ENCODE results near the gene NAV2. TPM values are rescaled to one million over a fixed set of nuclear protein-coding genes. Genes with fewer than 3 reads are reported as not detected.

Gene NAV2
- total RNA-seq, 2 donors from 2014 or later, result 0.37 to 0.58 TPM

DNA sequence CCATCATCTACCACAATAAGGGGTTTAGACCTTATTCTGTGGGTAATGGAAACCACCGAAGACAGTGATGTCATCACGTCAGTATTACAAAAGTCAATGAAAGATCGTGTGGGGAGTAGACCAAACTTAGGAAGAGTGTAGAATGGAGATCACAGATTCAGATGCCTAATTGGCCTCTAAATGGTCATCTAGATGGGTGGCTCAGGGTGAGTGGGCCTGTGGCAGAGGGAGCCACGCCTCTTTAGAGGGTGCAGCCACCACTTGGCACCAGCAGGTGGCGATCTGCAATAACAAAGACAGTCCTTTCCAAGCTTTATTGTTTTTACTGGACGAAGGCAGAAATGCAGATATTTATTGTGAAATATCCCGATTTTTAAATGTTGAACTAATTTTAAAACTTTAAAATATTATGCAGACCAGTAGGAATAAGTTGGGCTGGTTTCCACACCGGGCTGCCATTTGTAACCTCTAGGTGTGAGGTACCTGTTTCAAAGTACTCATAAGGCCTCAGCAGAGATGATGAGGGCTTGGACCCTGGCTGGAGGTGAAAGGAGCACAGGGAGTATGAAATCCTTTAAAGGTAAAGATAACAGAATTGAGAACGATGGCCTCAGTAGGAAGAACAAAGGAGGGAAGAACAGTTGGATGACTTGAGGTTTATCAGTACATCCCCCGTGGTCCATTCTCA, 225.7 kb downstream of the NAV2 start:
- Mint-ChIP-seq H3K9me3 (no peaks in the 10 kb centered on the region), H3K27ac (no peak overlapping the region), H3K4me3 (no peak overlapping the region), H3K27me3 (no peaks in the 10 kb centered on the region), H3K4me1 (no peaks in the 10 kb centered on the region), H3K36me3 (ENCODE audit: low read depth) (no peaks in the 10 kb centered on the region)
- ATAC-seq (replicated peaks), result peak; percentile 58

- H3K9me3 Mint-ChIP-seq, result no peaks in the 10 kb centered on the region
- no peaks in the 10 kb centered on the region for H3K4me1 Mint-ChIP-seq
- no peaks in the 10 kb centered on the region for H3K36me3 Mint-ChIP-seq (ENCODE audit: low read depth)
- no peak overlapping the region for H3K27ac Mint-ChIP-seq
- H3K4me3 Mint-ChIP-seq, result no peak overlapping the region
- ATAC-seq (replicated peaks), result no peak
- H3K27me3 Mint-ChIP-seq, result no peaks in the 10 kb centered on the region
Observed at GRCh38 chr11:19938866-19939265, 226.2 kb downstream of the NAV2 start.

DNA sequence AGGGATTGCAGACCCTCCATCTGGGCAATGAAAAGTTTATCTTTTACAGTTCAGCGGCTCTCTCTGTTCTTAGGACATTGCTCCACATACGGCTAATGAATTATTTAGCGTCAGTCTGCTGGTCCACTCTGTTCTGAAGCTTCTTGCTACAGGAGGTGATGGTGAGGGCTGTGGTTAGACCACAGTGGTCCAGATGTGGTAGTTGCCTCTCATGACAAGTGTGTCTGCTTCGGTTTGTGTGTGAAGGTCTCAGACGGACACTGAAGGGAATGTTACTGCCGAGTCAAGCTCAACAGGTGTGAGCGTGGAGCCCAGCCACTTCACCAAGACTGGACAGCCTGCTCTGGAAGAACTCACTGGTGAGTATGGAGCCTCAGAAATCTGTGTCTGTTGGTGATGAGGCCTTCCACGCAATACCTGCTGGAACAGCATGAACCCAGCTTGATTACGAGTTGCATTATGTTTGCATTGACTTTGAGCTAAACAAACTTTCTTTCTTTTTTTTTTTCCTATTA, 226.8 kb downstream of the NAV2 start:
- H3K4me3 Mint-ChIP-seq, result no peak overlapping the region

GRCh38 chr11:19940831-19941230, 228.2 kb downstream of the NAV2 start:
- H3K27me3 Mint-ChIP-seq, result peaks cover 10% of the 10 kb centered on the region
- H3K9me3 Mint-ChIP-seq, result no peaks in the 10 kb centered on the region
- H3K27ac Mint-ChIP-seq, result no peak overlapping the region
- ATAC-seq (replicated peaks), result no peak
- no peaks in the 10 kb centered on the region for H3K36me3 Mint-ChIP-seq (ENCODE audit: low read depth)
- no peaks in the 10 kb centered on the region for H3K4me1 Mint-ChIP-seq
- no peak overlapping the region for H3K4me3 Mint-ChIP-seq

More for the DNA sequence above, 226.8 kb downstream of the NAV2 start:
- H3K27me3 Mint-ChIP-seq, result peaks cover 1% of the 10 kb centered on the region
- no peak overlapping the region for H3K27ac Mint-ChIP-seq
- no peaks in the 10 kb centered on the region for H3K9me3 Mint-ChIP-seq
- no peak for ATAC-seq (replicated peaks)
- H3K36me3 Mint-ChIP-seq (ENCODE audit: low read depth), result no peaks in the 10 kb centered on the region
- no peaks in the 10 kb centered on the region for H3K4me1 Mint-ChIP-seq

DNA sequence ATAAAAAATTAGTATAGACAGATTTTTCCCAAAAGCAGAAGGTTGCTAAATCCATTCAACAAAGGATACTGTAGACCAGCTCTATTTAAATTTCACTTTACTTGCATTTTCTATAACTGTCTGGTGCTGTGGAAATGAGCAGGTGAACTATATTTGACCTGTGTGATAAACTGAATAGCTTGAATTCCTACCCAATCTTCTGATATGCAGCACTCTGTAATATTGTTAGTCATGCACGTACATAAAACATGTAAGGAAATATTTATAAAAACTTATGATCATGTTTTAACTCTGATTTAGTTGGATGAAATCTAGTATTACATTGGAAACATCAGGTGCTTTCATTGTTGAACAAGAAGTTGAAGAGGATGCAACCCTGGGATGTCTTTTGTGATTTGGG, 234.0 kb downstream of the NAV2 start:
- no peak overlapping the region for H3K4me3 Mint-ChIP-seq
- no peak overlapping the region for H3K27ac Mint-ChIP-seq
- H3K9me3 Mint-ChIP-seq, result no peaks in the 10 kb centered on the region
- H3K4me1 Mint-ChIP-seq, result peaks cover 4% of the 10 kb centered on the region
- no peaks in the 10 kb centered on the region for H3K36me3 Mint-ChIP-seq (ENCODE audit: low read depth)
- peaks cover 10% of the 10 kb centered on the region for H3K27me3 Mint-ChIP-seq
- no peak for ATAC-seq (replicated peaks)

DNA sequence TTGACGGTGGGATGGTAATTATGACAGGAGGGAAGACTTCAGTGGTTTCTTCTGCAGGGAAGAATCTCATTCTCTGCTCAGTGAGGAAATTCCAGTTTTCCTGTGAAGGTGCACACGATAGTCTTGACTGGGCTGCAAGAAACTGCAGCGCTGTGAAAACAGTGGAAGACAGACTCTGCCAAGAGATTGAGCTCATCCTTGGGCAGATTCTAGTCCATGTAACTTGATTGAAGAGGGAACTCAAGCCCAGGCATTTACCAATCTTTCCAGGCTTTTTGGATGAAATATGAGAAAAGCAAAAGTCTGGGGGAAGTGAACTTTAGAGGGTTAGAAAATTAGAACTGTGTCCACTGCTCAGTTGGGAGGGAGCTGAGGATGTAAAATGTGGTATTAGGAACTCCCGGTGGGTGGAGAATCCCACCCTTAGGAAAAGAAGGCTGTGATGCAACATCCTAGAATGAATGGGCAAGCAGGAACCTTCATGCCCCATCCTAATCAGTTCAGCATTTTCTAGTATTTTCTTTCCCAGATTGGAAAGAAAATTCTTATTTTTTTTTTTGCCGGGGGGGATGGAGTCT, 235.0 kb downstream of the NAV2 start:
- Mint-ChIP-seq H3K4me3 (no peak overlapping the region), H3K27me3 (peaks cover 10% of the 10 kb centered on the region), H3K4me1 (peaks cover 5% of the 10 kb centered on the region), H3K36me3 (ENCODE audit: low read depth) (no peaks in the 10 kb centered on the region), H3K9me3 (no peaks in the 10 kb centered on the region), H3K27ac (no peak overlapping the region)
- ATAC-seq (replicated peaks), result no peak

- peaks cover 13% of the 10 kb centered on the region for H3K27me3 Mint-ChIP-seq
- H3K4me3 Mint-ChIP-seq, result no peak overlapping the region
- H3K36me3 Mint-ChIP-seq (ENCODE audit: low read depth), result no peaks in the 10 kb centered on the region
- H3K4me1 Mint-ChIP-seq, result peaks cover 5% of the 10 kb centered on the region
- no peaks in the 10 kb centered on the region for H3K9me3 Mint-ChIP-seq
- H3K27ac Mint-ChIP-seq, result no peak overlapping the region
- no peak for ATAC-seq (replicated peaks)
Observed at GRCh38 chr11:19949606-19950005, 237.0 kb downstream of the NAV2 start.

DNA sequence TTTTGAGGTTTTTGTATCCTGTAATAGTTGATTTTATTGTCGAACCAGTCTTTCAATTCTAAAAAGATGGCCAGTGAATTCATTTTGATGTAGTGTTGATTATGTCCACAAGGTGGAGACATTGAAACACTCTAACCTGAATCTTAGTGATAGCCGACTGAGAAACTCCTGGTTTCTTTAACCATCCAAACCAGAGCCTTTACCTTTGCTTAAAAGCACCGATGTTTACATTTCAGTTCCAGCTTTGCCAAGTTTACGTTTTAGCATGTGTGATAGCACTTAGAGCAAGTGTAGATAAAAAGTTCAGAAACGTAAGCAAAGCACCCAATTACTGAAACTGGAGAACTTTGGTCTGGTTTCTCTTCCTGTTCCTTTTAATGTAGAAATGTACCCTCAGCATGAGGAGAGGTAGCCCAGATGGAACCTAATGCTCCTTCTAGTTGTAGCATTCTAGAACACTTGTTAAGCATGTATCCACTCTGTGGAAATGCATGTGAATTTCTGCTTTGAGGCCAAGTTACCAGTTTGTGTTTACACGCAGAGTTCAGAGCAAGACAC, 239.0 kb downstream of the NAV2 start:
- no peaks in the 10 kb centered on the region for H3K9me3 Mint-ChIP-seq
- no peaks in the 10 kb centered on the region for H3K36me3 Mint-ChIP-seq (ENCODE audit: low read depth)
- peaks cover 5% of the 10 kb centered on the region for H3K4me1 Mint-ChIP-seq
- ATAC-seq (replicated peaks), result peak; percentile 38
- peaks cover 7% of the 10 kb centered on the region for H3K27me3 Mint-ChIP-seq
- H3K27ac Mint-ChIP-seq, result no peak overlapping the region
- peak overlapping the region; percentile 62 for H3K4me3 Mint-ChIP-seq

- no peaks in the 10 kb centered on the region for H3K9me3 Mint-ChIP-seq
- H3K4me1 Mint-ChIP-seq, result peaks cover 5% of the 10 kb centered on the region
- H3K27me3 Mint-ChIP-seq, result peaks cover 7% of the 10 kb centered on the region
- ATAC-seq (replicated peaks), result no peak
- H3K36me3 Mint-ChIP-seq (ENCODE audit: low read depth), result no peaks in the 10 kb centered on the region
- H3K27ac Mint-ChIP-seq, result no peak overlapping the region
- peak overlapping the region; percentile 62 for H3K4me3 Mint-ChIP-seq
Observed at GRCh38 chr11:19952116-19952605, 239.5 kb downstream of the NAV2 start.

GRCh38 chr11:19952911-19953310, 240.3 kb downstream of the NAV2 start:
- H3K27me3 Mint-ChIP-seq, result peaks cover 7% of the 10 kb centered on the region
- H3K36me3 Mint-ChIP-seq (ENCODE audit: low read depth), result no peaks in the 10 kb centered on the region
- no peak overlapping the region for H3K27ac Mint-ChIP-seq
- peaks cover 5% of the 10 kb centered on the region for H3K4me1 Mint-ChIP-seq
- H3K4me3 Mint-ChIP-seq, result no peak overlapping the region
- no peaks in the 10 kb centered on the region for H3K9me3 Mint-ChIP-seq
- ATAC-seq (replicated peaks), result no peak

DNA sequence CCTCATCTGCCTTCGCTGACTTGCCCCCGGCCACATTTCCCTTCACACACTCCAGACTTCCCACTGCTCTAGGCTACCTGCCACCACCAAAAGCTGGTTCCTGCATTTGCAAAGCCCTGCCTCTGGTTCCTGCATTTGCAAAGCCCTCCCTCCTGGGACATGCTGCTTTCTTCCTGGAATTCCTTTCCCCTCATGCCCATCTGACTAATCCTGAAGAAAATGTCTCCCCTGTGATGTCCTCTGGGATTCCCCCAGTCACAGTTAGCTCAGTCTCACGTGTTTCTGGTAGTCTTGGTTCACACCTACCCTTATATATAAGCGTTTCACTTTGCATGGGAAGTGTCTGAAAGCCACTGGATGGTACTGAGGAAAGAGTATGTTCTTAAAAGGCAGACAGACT, 240.7 kb downstream of the NAV2 start:
- no peaks in the 10 kb centered on the region for H3K36me3 Mint-ChIP-seq (ENCODE audit: low read depth)
- no peaks in the 10 kb centered on the region for H3K9me3 Mint-ChIP-seq
- H3K27me3 Mint-ChIP-seq, result peaks cover 7% of the 10 kb centered on the region
- H3K4me1 Mint-ChIP-seq, result peaks cover 5% of the 10 kb centered on the region
- no peak for ATAC-seq (replicated peaks)
- no peak overlapping the region for H3K27ac Mint-ChIP-seq
- no peak overlapping the region for H3K4me3 Mint-ChIP-seq

- no peak for ATAC-seq (replicated peaks)
- peaks cover 7% of the 10 kb centered on the region for H3K27me3 Mint-ChIP-seq
Observed at GRCh38 chr11:19953909-19954308, 241.3 kb downstream of the NAV2 start.

GRCh38 chr11:19954899-19955298, 242.3 kb downstream of the NAV2 start:
- ATAC-seq (replicated peaks), result no peak
- no peak overlapping the region for H3K4me3 Mint-ChIP-seq
- H3K27ac Mint-ChIP-seq, result no peak overlapping the region
- H3K36me3 Mint-ChIP-seq (ENCODE audit: low read depth), result no peaks in the 10 kb centered on the region
- H3K4me1 Mint-ChIP-seq, result peaks cover 5% of the 10 kb centered on the region
- H3K9me3 Mint-ChIP-seq, result no peaks in the 10 kb centered on the region
- peaks cover 7% of the 10 kb centered on the region for H3K27me3 Mint-ChIP-seq

More at GRCh38 chr11:19953909-19954308, 241.3 kb downstream of the NAV2 start:
- Mint-ChIP-seq H3K36me3 (ENCODE audit: low read depth) (no peaks in the 10 kb centered on the region), H3K27ac (no peak overlapping the region), H3K9me3 (no peaks in the 10 kb centered on the region), H3K4me1 (peaks cover 5% of the 10 kb centered on the region), H3K4me3 (no peak overlapping the region)

- H3K9me3 Mint-ChIP-seq, result no peaks in the 10 kb centered on the region
- no peak for ATAC-seq (replicated peaks)
- peaks cover 7% of the 10 kb centered on the region for H3K27me3 Mint-ChIP-seq
- H3K36me3 Mint-ChIP-seq (ENCODE audit: low read depth), result no peaks in the 10 kb centered on the region
- peaks cover 5% of the 10 kb centered on the region for H3K4me1 Mint-ChIP-seq
- H3K4me3 Mint-ChIP-seq, result no peak overlapping the region
- H3K27ac Mint-ChIP-seq, result no peak overlapping the region
Observed at GRCh38 chr11:19955660-19956059, 243.0 kb downstream of the NAV2 start.

GRCh38 chr11:19956228-19956627, 243.6 kb downstream of the NAV2 start:
- Mint-ChIP-seq H3K27me3 (peaks cover 7% of the 10 kb centered on the region), H3K4me1 (peaks cover 5% of the 10 kb centered on the region), H3K27ac (no peak overlapping the region), H3K36me3 (ENCODE audit: low read depth) (no peaks in the 10 kb centered on the region), H3K9me3 (no peaks in the 10 kb centered on the region), H3K4me3 (no peak overlapping the region)
- no peak for ATAC-seq (replicated peaks)
